Activated naive CD4-positive, alpha-beta T cell treated with Interleukin-2 at 50 U/mL for 16 hours (primary cell): ENCODE data around the gene CD47.

Experiments
- DNase-seq: peaks from one replicate; pipeline ENCODE4 v3.0.0-alpha.2; 2020

CD47 gene

DNA sequence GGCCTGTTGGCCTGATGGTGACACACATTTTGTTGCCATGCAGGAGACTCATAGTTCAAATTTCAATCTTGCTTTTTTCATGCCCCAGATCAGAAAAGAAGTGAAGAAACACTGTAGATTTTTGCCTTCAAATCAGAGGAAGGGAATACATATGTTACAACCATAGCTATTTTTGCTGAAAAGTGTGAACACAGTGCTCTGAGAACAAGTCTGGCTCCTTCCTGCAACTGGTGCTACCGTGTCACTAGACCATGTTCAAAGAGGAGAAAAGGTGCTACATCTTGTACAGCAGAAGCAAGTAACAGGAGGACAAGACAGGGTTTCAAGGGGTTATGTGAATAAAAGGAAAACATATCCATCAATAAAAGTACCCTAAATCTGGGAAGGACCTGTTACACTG is 44.6 kb downstream of the CD47 start:
- DNase-seq = no peak

DNA sequence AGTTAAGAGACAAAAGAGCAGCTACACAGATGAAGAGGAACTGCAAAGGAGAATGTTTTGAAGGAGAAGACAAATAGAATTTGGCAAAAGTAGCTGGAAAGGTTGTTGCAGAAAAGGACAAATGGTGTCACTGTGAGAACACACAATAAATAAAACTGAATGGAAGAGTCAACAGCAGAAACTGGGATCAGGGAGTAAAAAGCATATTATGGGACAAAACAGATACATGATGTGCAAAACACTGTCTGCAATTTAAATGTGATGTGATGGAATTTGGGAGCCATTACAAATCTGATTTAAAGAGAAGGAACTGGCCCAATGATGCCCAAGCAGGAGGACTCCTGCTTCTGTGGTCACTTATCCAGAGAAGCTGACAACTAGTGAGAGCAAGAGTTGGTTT is 46.1 kb downstream of the CD47 start:
- DNase-seq = no peak

DNA sequence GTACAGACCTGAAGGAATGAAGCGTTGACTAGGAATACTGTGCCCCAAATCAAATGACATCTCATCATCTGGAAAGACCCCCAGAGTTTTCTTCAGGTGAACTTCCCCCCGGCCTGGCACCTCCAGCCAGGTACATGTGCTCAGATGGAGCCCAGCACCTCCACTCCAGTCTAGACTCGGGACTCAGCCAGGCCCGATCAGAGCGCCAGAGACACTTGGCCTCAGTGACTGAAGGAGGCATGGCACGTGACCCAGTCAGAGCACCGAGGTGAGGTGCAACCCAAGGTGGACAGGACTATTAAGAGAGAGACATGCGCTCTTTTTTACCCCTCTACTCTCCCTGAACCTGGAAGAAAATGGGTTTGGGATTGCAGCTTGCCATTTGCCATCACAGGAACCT is 48.5 kb downstream of the CD47 start:
- DNase-seq = no peak

DNA sequence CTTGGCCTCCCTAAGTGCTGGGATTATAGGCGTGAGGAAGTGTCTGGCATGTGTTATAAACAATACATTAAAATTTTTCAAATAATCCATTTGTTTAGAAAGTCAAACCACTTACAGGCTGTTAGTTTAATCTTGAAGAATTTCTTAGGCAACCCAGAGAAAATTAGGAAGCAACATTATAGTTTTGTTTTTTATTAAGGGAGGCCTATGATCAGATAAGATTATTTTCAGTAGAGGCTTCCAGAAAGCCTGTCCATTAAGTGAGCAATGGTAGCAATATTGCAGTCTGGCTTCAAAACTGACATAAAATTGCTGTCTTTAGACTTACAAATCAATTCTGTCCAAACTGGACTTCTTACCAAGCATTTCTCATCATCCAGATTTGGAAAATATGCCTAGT is 49.6 kb downstream of the CD47 start:
- no peak for DNase-seq

DNA sequence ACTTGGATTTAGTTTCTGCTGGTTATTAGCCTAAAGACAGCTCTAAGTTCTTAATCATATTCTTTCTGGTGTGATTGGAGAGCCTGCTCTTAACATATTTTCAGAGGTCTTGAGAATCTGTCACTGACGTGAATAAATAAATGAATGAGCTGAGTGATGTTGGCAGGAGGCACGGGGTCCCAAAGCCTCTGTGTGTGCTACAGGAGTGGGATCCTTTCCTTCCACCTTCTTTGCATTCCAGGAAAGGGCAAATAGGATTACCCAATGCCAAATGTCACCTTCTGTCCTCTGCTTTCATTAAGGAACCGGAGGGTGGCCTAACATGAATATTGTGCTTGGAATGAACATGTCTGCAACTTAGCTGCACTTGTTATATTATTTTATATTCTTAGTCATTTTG is 53.1 kb downstream of the CD47 start:
- DNase-seq = no peak

DNA sequence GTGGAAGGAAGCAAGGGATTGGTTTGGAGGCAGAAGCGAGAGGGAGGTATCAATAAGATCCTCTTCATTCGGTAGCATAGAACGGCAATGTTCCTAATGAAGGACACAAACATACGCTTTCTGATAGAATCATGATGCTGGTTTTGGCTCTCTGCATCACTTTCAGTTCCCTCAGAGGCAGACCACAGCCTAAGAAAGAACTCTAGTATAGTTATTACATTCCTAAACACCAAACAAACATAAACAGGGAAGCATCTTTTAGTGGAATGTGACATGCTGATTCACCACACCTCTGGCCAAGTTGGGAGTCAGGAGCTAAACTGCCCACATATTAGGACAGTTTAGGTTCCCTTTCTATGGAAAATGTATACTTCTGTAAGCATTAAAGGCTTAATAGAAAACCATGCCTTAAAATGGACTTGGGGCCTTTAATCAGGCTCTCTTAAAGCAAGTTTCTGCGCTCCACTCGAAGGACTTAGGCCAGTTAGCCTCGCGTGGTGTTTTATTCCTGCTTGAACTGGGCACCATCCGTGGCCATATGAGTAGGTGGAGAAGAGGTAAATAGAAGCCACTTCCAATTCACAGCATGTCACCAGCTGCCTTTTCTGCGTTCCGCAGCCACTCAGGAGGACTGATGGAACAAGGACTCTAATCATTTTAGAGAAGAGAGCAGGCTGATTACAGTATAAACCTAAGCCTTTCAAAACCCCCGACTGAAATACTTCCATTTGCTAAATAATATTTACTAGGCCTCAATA is 53.7 kb downstream of the CD47 start:
- DNase-seq = no peak

DNA sequence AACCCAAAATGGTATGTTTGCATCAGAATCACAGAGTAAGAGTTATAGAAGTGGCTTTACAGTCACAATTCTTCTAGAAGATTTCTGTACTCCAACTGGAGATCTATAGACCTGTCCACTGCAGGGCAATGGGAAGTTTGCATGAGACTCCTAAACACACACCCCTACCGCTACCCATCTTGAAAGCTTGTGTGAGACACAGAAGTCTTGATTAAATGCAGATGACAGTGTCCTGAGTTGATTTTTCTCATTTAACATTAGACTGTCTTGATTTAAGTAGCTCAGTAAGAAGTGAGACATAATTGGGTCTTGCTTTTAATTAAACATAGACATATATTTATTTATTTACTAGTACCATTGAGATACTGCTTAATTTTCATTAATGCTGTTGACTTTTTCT is 54.4 kb downstream of the CD47 start:
- no peak for DNase-seq

DNA sequence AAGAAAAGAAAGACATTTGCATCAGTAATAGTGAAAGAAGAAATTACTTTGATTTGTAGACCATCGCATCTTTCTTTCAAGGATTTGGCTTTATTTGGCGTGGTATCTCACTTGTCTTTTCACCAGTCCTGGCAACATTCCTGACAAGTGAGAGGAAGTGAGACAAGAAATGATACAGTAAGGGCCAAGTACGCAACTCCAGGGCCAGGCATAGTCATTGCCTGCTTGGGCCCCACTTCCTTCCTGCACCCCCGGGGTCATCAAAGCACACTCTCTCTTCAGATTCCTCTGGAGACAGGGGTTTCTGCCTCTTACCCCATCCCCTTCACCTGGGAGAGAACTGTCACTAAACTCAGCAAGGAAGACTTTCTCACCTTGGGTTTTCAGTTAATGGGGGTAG is 55.1 kb downstream of the CD47 start:
- no peak for DNase-seq

DNA sequence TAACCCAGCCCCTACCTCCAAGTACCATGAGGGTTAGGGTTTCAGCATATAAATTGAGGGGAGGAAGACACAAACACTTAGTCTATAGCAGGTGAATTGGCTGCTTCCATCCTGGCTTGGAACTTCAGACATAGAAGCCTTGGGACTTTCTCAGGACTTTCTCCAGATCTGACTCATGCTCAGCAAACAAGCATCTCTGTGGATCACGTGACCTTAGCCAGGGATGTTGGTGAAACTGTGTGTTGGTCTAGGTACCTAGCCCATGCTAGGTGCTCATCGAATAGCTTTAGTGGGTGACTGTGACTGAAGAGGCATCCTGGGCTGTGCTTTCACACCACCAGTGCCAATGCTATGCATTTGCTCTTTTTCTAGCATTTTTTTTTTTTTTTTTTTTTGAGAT is 58.9 kb downstream of the CD47 start:
- DNase-seq = no peak

DNA sequence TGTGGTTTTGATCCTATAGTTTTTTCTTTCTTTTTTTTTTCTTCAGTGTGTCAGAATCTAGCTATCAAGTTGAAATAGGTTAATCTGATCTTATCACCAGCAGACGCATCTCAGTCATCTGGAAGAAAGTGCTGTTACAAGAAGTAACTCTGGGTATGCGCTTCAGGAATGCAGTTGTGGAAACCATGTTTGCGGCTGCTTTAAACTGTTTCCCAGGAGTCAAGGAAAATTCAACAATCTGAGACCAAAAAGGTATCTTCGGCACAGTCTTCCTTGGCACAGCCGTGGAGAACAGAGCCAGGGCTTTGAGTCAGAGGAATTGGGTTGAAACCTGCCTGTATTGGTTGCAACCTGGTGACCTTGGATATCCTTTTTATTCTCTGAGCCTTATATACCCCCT is 59.9 kb downstream of the CD47 start:
- DNase-seq = no peak

DNA sequence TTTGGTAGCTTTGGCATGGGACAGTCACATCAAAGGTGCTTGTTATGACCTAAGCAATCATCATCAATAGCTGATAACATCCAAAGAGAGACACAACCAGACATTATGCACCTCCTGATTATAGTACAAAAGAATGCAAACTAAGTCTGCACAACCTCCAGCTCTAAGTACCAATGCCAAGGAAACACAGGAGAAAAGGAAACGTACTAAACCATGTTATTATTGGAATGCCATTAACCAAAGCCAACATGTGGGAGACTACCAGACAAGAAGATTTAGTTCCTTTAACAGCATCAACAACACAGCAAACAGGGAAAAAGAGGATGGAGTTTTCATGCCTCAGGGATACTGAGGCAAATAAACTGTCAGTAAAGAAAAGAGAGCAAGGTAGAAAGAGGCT is 61.4 kb downstream of the CD47 start:
- no peak for DNase-seq

DNA sequence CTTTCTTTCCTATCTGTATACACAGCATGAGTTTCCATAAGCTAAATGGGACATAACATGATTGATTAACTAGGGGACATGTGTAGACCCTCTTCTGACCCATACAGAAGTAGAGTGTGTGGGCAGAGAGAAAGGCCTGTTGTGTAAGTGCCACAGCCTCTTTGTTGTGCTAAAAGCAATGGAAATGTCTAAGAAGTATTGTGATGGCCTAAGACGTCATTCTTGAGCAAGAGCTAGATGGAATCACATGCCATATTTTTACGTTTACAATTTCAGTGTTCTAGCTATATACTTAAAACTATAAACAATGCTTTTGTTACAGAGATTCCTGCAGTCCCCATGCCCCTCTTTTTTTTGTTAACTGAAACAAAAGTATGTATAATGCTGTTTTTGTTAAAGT is 61.9 kb downstream of the CD47 start:
- no peak for DNase-seq

DNA sequence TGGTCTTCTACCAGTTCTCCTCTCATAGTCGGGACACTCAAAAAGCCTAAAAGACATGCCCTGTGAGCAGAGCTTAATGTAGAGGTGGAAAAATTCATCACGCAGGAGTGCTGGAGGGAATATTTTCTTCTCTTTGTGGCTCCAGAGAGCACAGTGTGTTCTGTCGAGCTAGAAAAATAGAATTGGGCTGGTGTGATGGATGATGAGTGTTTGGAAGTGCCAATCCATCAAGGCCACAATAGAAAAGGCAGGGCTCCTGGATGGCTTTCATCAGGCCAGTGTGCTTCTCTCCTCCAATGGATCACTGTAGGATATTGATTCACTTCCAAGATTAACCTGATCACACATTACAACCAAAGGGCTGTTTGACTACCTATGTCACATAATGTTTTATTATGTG is 65.7 kb downstream of the CD47 start:
- DNase-seq = no peak

DNA sequence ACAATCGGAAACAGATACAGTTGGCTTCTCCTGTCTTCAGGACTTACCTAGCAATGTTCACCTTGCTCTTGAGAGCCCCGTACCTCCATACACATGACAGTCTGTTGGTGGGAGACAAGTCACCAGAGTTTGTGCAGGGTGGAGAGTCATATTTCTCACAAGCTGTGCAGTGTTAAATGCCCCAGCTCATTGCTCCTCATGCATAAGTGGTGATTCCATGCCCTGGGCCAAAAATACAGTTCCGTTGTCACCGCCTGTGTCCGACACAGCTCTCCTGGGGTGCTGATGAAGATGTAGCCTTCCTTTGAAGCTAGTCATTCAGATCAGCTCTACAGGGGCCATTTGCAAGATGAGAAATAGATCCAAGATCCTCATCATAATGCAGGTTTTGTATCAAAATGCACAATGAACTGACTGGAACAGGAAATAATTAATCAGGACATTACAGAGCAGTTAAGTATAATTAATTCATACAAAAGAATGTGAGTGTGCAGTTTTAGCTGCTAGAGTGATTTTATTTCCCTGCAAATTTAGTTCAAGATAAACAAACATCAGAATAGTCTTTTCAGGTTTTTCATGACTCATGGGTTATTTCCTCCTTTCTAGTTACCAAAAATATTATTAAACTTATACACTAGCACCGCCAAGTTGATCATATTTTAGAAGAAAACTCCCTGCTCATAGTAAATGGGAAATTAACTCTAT is 66.5 kb downstream of the CD47 start:
- DNase-seq = no peak

DNA sequence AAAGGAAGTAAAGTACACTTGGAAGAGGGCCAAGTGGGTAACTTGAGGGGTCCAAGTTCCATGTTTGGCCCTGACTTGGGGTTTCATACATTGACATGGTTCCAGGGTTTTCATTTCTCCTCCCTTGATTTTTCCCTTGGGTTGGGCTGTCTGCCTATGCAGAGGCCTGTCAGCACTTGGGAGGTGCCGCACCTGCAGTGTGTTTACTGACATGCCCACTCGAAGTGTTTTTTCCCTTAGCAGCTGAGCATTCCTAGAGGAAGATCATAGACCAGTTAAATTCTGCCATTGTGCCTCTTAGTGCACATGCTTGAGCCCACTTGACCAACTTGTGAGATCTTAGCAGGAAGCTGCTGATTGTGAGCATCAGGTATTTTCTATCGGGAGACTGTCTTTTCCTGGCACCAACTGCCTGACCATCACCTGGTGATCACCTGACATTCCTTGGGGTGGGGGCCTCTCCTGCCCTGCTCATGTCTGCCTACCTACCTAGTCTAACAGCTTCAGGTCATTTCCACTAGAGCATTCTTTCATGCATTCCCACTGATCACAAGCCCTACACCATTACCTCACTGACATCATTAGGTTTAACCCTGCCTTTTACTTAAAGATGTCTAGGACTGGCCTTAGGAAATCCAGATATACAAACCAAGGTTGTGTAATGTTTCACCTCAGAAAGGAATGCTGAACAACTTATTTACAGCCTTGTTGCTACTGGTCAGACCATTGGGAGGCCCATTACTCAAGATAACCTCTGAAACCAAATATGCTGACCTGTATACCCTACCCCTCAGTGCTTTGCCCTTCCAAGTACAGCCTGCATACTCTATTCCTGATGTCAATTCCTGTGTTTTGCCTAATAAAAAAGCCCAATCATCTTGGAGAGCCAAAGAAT is 68.3 kb downstream of the CD47 start:
- no peak for DNase-seq

DNA sequence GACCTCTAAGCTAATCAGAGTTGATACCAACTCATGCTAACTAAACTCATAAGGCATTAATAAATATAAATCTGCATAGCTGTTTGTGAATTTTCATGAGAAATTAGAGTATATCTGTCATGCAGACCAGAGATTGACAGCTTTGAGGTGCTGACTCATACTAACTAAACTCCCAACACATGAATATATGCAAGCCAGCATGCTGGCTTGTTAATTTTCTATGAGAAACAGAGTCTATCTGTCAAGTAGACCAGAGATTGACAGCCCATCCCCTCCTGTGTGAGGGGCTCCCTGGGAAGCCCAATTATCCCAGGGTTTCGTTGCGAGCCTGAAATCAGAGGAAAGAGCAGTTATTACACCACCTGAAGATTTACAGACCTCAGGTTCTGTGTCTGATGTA is 69.3 kb downstream of the CD47 start:
- no peak for DNase-seq

DNA sequence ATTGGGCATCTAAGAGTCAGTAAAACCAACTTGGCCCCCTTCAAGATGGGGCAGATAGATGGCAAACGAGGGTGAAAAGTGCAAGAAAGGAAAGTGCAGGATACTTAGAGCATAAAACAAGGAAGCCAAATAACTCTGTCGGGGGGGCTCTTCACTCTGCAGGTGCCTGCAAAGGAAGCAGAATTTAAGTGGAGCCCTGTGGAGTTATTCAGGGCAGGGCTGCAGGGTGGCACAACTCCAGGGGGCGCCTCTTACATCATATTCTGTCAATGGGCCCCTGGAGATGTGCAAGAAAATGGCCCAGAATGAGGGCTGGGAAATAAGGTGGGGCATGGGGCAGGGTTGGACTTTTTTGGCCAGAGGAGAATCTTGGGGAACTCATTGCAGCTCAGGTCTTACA is 69.7 kb downstream of the CD47 start:
- DNase-seq = no peak

DNA sequence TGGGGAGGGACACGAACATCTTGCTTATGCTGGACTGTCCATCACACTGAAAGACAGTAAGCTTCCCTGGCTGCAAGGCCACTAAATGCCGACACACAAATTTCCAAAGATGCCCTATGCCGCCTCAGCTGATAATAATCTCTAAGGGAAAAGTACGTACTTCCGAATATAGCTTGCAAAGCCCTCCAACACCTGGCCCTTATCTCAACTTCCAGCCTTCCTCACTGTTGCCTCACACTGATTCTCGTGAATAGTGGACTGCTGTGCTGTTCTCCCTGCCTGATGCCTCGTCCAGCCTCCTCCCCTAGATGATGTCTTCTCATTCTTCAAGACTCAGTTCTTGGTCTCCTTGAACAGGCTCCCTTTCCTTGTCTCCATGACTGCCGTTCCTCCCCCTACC is 72.3 kb downstream of the CD47 start:
- no peak for DNase-seq

DNA sequence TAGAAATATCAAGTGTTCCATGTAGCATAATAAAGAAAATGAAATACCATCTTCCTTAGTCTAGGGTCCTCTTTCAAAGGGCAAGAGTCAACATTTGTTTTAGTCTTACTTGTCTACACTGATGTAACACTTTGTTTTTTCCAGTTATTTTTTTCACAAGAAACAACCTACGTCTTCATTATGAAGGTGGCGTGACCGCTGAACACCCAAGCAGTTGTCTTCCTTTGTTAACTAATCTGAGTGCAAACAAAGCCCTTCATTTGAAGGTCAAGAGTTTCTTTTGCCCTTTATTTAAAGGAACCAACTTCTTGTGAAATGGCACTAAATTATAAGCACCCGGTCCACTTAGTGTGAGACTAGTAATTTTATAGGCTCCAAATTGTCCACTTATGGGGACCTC is 73.2 kb downstream of the CD47 start:
- DNase-seq = no peak

DNA sequence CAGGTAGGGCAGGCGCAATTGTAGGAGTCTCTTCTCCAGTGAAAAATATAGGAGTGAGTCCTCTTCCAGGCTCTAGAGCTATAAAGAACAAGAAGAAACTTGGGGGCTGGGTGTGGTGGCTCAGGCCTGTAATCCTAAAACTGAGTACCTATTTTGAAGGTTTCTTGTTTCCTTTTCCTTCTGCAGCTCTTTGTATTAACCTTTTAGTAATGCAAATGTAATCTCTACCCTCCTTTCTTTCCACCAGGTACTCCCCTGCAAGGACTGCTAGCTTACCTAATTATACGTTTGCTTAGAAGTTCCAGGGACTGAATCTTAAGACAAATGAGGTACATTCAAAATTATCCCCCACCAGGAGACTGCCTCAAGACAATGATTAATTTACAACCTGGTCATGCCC is 75.9 kb downstream of the CD47 start:
- no peak for DNase-seq

DNA sequence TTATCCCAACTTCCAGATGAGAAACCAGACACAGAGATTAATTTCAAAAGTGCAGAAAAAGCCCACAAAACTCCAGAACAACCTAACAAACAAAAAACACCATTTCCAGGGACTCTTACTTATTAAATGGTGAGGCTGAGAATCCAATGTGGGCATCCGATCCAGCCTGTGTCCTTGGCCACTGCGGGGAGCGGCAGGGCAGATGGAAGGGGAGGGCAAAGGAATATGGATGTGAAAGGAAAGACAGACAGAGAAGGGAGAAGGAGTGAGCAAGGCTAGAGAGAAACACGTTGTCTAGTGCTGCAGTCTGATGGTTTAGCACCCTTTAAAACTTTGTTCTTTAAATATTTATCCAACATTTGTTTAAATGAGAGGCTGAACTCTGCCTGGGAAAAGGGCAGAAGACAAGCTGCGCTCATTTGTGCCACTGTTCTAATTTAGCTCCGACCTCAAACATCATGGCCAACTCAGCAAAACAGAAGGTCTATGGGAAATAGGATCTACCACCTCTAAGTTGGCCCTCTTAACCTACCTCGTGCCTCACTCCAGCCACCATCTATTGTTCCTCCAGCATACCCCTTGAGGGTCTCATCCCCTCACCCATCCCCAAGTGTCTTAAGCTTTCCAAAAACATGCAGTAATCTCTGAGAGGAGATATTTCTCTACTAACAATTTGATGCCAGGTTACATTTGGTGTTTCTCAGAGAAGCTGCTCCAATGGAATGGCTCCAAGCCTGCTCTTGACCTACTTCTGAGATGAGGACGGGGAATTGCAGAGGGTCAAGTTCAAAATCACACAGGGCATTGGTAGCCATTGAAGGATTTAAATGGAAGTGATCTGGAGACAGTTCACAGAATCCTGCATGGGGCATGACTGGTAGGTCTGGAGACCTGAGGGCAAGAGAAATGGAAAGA is 77.4 kb downstream of the CD47 start:
- DNase-seq = no peak

DNA sequence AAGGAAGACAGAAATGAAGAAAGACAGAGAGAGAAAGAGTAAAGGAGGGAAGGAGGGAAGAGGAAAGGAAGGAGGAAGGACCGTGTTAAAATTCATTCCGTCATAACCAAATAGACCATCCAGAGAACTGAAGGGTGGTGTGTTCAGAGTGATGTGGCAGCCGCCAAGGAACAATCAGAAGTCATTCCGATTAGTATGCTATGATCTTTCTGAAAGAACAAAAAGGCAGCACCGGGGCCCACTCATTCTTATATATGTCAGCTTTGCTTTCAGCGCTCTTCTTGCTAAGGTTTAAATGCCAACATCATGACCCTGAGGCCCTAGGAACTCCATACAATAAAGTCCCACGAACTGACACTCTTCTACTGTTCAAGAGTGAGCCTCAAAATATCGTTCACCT is 78.5 kb downstream of the CD47 start:
- DNase-seq = no peak

DNA sequence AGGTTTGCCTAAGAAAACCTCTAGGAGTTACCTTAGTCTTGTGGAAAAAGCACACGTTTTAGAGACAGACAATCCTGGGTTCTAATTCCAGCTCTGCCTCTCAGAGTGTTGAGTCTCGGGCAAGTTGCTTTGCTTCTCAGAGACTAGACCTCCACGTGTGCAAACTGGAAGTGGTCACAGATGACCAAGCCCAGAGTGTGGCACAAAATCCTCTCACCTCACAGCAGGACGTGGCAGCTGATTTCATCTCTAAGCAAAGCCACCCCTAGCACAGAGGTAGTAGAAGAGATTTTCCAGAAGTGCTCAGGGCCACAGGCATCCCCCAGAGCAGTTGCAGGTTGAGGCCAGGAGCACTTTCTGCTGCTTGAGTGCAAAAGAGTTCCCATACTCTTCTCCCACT is 79.2 kb downstream of the CD47 start:
- no peak for DNase-seq
